ENCODE results near the gene ZGRF1. TPM values are rescaled to one million over a fixed set of nuclear protein-coding genes. Genes with fewer than 3 reads are reported as not detected.

ZGRF1 gene
- total RNA-seq, 3 donors from 2014 or later = 4.9 to 9.4 (median 5.0) TPM

GRCh38 chr4:112550728-112551127 lies 86.0 kb downstream of the ZGRF1 start:
- Histone ChIP-seq H3K27ac (no peak overlapping the region), H3K4me1 (no peaks in the 10 kb centered on the region), H3K9me3 (no peaks in the 10 kb centered on the region), H3K36me3 (no peaks in the 10 kb centered on the region), H3K4me3 (no peak overlapping the region), H3K27me3 (no peaks in the 10 kb centered on the region)
- intact Hi-C loops (cut with DNase I; ENCODE audit: low total_unique reads) = no loop called here
- no peak for TF ChIP-seq CTCF (IDR thresholded peaks at IDR 0.05)
- no peak for TF ChIP-seq POLR2AphosphoS5 (IDR thresholded peaks at IDR 0.05)
- TF ChIP-seq POLR2A (IDR thresholded peaks at IDR 0.05) = no peak
- DNase-seq (ENCODE audit: low spot score in 2 of 2) = no peak

- TF ChIP-seq CTCF (IDR thresholded peaks at IDR 0.05) (no peak), POLR2AphosphoS5 (IDR thresholded peaks at IDR 0.05) (no peak), POLR2A (IDR thresholded peaks at IDR 0.05) (no peak)
- intact Hi-C loops (cut with DNase I; ENCODE audit: low total_unique reads) = no loop called here
- Histone ChIP-seq H3K27ac (no peak overlapping the region), H3K4me1 (no peaks in the 10 kb centered on the region), H3K27me3 (no peaks in the 10 kb centered on the region), H3K36me3 (no peaks in the 10 kb centered on the region), H3K9me3 (no peaks in the 10 kb centered on the region), H3K4me3 (no peak overlapping the region)
- no peak for DNase-seq (ENCODE audit: low spot score in 2 of 2)
Observed at GRCh38 chr4:112546476-112546875, 90.2 kb downstream of the ZGRF1 start.

GRCh38 chr4:112545346-112545745 lies 91.4 kb downstream of the ZGRF1 start:
- H3K36me3 ChIP-seq = no peaks in the 10 kb centered on the region
- H3K4me3 ChIP-seq = no peak overlapping the region
- intact Hi-C loops (cut with DNase I; ENCODE audit: low total_unique reads) = no loop called here
- no peaks in the 10 kb centered on the region for H3K4me1 ChIP-seq
- no peaks in the 10 kb centered on the region for H3K9me3 ChIP-seq
- no peak for TF ChIP-seq POLR2A (IDR thresholded peaks at IDR 0.05)
- TF ChIP-seq CTCF (IDR thresholded peaks at IDR 0.05) = no peak
- TF ChIP-seq POLR2AphosphoS5 (IDR thresholded peaks at IDR 0.05) = no peak
- H3K27me3 ChIP-seq = no peaks in the 10 kb centered on the region
- no peak overlapping the region for H3K27ac ChIP-seq
- no peak for DNase-seq (ENCODE audit: low spot score in 2 of 2)

- Histone ChIP-seq H3K36me3 (no peaks in the 10 kb centered on the region), H3K4me1 (no peaks in the 10 kb centered on the region), H3K27ac (no peak overlapping the region), H3K27me3 (no peaks in the 10 kb centered on the region), H3K9me3 (no peaks in the 10 kb centered on the region), H3K4me3 (no peak overlapping the region)
- no peak for TF ChIP-seq POLR2AphosphoS5 (IDR thresholded peaks at IDR 0.05)
- no peak for TF ChIP-seq CTCF (IDR thresholded peaks at IDR 0.05)
- no peak for TF ChIP-seq POLR2A (IDR thresholded peaks at IDR 0.05)
- intact Hi-C loops (cut with DNase I; ENCODE audit: low total_unique reads) = no loop called here
- DNase-seq (ENCODE audit: low spot score in 2 of 2) = no peak
Observed at GRCh38 chr4:112540695-112541094, 96.0 kb downstream of the ZGRF1 start.

GRCh38 chr4:112536123-112536522 lies 100.6 kb downstream of the ZGRF1 start:
- no peak for TF ChIP-seq POLR2A (IDR thresholded peaks at IDR 0.05)
- no peak for TF ChIP-seq CTCF (IDR thresholded peaks at IDR 0.05)
- no peak for TF ChIP-seq POLR2AphosphoS5 (IDR thresholded peaks at IDR 0.05)
- no peaks in the 10 kb centered on the region for H3K4me1 ChIP-seq
- no peaks in the 10 kb centered on the region for H3K36me3 ChIP-seq
- DNase-seq (ENCODE audit: low spot score in 2 of 2) = no peak
- no peak overlapping the region for H3K27ac ChIP-seq
- H3K27me3 ChIP-seq = no peaks in the 10 kb centered on the region
- H3K4me3 ChIP-seq = no peak overlapping the region
- intact Hi-C loops (cut with DNase I; ENCODE audit: low total_unique reads) = no loop called here
- H3K9me3 ChIP-seq = no peaks in the 10 kb centered on the region
